Mesendoderm (in vitro differentiated cells): Measurements from ENCODE around the gene C3orf18.
A peak's percentile ranks its signal among the peaks of the same experiment; 100 is the strongest.

ENCODE experiments used
- DNase-seq: peaks from one replicate; pipeline ENCODE4 v3.0.0; 2013
- H2AK5ac ChIP-seq: 2 replicates; pipeline ENCODE4 v1.6.1; 2013; ENCODE audit warnings: low read length, inconsistent platforms
- H2BK120ac ChIP-seq: 2 replicates; pipeline ENCODE4 v1.6.1; 2013; ENCODE audit warnings: low read depth, mild to moderate bottlenecking, low read length, moderate library complexity, mixed read lengths
- H2BK15ac ChIP-seq: replicated peaks from 2 replicates; pipeline ENCODE4 v1.6.1; 2013; ENCODE audit warnings: low read depth, mild to moderate bottlenecking, moderate library complexity
- H2BK5ac ChIP-seq: 2 replicates; pipeline ENCODE4 v1.6.1; 2013; ENCODE audit warnings: low read length, inconsistent platforms
- H3K18ac ChIP-seq: 2 replicates; pipeline ENCODE4 v1.6.1; 2013; ENCODE audit warnings: mild to moderate bottlenecking, low read length, mixed read lengths
- H3K23ac ChIP-seq: one replicate; pipeline ENCODE4 v1.6.1; 2013; ENCODE audit warnings: low read length
- H3K27ac ChIP-seq: 2 replicates; pipeline ENCODE4 v1.5.1; 2013; ENCODE audit warnings: low read depth, mild to moderate bottlenecking, inconsistent platforms, low read length, moderate library complexity
- H3K27me3 ChIP-seq: 2 replicates; pipeline ENCODE4 v1.6.1; 2013; ENCODE audit warnings: low read length, control low read depth, mild to moderate bottlenecking, inconsistent platforms; ENCODE audit not compliant: insufficient read depth, poor library complexity
- H3K36me3 ChIP-seq: 2 replicates; pipeline ENCODE4 v1.6.1; 2013; ENCODE audit warnings: low read length, inconsistent platforms; ENCODE audit not compliant: control insufficient read depth, insufficient read depth
- H3K4ac ChIP-seq: one replicate; pipeline ENCODE4 v1.6.1; 2013; ENCODE audit warnings: low read depth, mild to moderate bottlenecking, low read length, moderate library complexity
- H3K4me1 ChIP-seq: 2 replicates; pipeline ENCODE4 v1.6.1; 2013; ENCODE audit warnings: low read depth, low read length, inconsistent platforms; ENCODE audit not compliant: control insufficient read depth
- H3K4me2 ChIP-seq: 2 replicates; pipeline ENCODE4 v1.6.1; 2013; ENCODE audit warnings: low read length
- H3K4me3 ChIP-seq: 2 replicates; pipeline ENCODE4 v1.5.1; 2013; ENCODE audit warnings: mild to moderate bottlenecking, low read length
- H3K56ac ChIP-seq: one replicate; pipeline ENCODE4 v1.6.1; 2013; ENCODE audit warnings: low read length
- H3K79me1 ChIP-seq: 2 replicates; pipeline ENCODE4 v1.6.1; 2013; ENCODE audit warnings: low read length, inconsistent platforms
- H3K79me2 ChIP-seq: 2 replicates; pipeline ENCODE4 v1.6.1; 2013; ENCODE audit warnings: mild to moderate bottlenecking, low read length; ENCODE audit not compliant: control insufficient read depth, insufficient read depth
- H3K9ac ChIP-seq: 2 replicates; pipeline ENCODE4 v1.6.1; 2013; ENCODE audit warnings: low read length, inconsistent platforms
- H4K5ac ChIP-seq: one replicate; pipeline ENCODE4 v1.6.1; 2013; ENCODE audit warnings: low read length
- H4K8ac ChIP-seq: one replicate; pipeline ENCODE4 v1.6.1; 2013; ENCODE audit warnings: low read depth, mild to moderate bottlenecking, control low read depth, low read length, moderate library complexity
- WGBS: extraction: QIAGEN DNeasy Blood & Tissue Kit; methylation state at CpG from one replicate; pipeline ENCODE4 v1.1.7; 2013; ENCODE audit warnings: low lambda C conversion rate, missing lambda C conversion rate; ENCODE audit not compliant: insufficient coverage; ENCODE audit errors: extremely low coverage; 5-methylcytosine and 5-hydroxymethylcytosine counted together

C3orf18 gene

DNA sequence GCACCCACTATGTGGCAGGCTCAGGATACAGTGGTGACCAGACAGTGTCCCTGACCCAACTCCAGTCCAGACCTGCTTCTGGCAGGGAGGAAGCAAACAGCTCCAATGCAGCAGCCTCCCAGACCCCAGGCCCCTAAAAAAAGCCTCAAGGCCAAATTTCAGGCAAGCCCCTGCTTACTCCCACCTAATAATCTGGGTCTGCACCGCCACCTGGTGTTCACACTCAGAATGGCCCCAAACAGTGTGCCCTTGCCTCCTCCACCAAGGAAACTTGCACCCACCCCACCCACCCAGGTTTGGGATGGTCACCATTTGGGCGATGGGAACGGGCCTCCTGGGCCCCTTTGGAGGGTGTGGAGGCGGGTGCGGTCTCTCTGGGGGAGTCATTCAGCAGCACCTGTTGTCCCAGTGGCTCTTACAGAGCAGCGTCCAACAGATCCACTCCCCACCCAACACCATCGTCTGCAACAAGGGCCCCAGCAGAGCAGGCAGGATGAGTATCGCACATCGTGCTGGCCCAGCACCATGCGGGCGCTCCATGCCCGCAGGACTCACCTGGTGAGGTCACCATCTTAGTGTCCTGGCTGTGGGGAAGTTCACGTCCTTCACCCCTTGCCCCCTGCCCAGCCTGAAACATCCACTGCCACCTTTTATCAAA is 17.3 kb downstream of the C3orf18 start:
- H3K56ac ChIP-seq: peak overlapping the region; percentile 34
- no peak overlapping the region for H3K27ac ChIP-seq
- no peak overlapping the region for H3K18ac ChIP-seq
- H3K36me3 ChIP-seq: no peaks in the 10 kb centered on the region
- no CpG with 5 or more reads among the region's 13 CpGs for WGBS
- H3K9ac ChIP-seq: no peak overlapping the region
- no peak overlapping the region for H2BK15ac ChIP-seq
- no peak overlapping the region for H3K23ac ChIP-seq
- no peaks in the 10 kb centered on the region for H3K79me2 ChIP-seq
- H3K4ac ChIP-seq: no peak overlapping the region
- no peak overlapping the region for H2AK5ac ChIP-seq
- peaks cover 3% of the 10 kb centered on the region for H3K4me1 ChIP-seq
- H3K27me3 ChIP-seq: no peaks in the 10 kb centered on the region
- H2BK5ac ChIP-seq: no peak overlapping the region
- H4K8ac ChIP-seq: no peak overlapping the region
- H3K4me3 ChIP-seq: no peak overlapping the region
- H3K4me2 ChIP-seq: no peak overlapping the region
- no peak overlapping the region for H4K5ac ChIP-seq
- no peaks in the 10 kb centered on the region for H3K79me1 ChIP-seq
- H2BK120ac ChIP-seq: no peak overlapping the region
- DNase-seq: peak; percentile 77

DNA sequence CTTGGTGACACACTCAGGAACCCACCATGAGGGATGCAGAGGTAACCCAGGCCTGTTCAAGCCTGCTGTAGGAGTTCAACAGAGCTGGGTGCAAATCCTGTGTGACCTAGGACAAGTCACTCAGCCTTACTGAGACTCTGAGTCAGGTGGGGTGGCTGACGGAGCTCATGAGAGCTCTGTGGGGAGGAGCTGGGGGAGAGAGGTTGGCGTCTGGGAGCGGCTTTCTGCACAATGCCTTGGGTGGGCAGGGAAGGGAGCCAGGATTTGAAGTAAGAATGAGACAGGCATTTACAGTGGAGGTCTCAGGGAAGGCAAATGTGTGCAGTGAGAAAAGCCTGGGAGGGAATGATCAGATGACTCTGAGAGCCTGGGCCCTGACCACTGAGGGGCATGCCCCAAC is 18.3 kb downstream of the C3orf18 start:
- H3K79me1 ChIP-seq: no peaks in the 10 kb centered on the region
- H2AK5ac ChIP-seq: no peak overlapping the region
- no peak overlapping the region for H2BK5ac ChIP-seq
- no peak overlapping the region for H3K23ac ChIP-seq
- peak overlapping the region; percentile 3 for H3K56ac ChIP-seq
- WGBS: no CpG with 5 or more reads among the region's 3 CpGs
- peaks cover 3% of the 10 kb centered on the region for H3K4me1 ChIP-seq
- no peak for DNase-seq
- H3K18ac ChIP-seq: no peak overlapping the region
- H3K36me3 ChIP-seq: no peaks in the 10 kb centered on the region
- no peaks in the 10 kb centered on the region for H3K27me3 ChIP-seq
- no peak overlapping the region for H4K8ac ChIP-seq
- no peaks in the 10 kb centered on the region for H3K79me2 ChIP-seq
- no peak overlapping the region for H3K9ac ChIP-seq
- no peak overlapping the region for H3K4ac ChIP-seq
- no peak overlapping the region for H4K5ac ChIP-seq
- H2BK120ac ChIP-seq: no peak overlapping the region
- no peak overlapping the region for H2BK15ac ChIP-seq
- no peak overlapping the region for H3K4me3 ChIP-seq
- no peak overlapping the region for H3K27ac ChIP-seq
- no peak overlapping the region for H3K4me2 ChIP-seq

- peak overlapping the region; percentile 65 for H3K56ac ChIP-seq
- no peak overlapping the region for H4K5ac ChIP-seq
- no peaks in the 10 kb centered on the region for H3K79me1 ChIP-seq
- DNase-seq: no peak
- no peaks in the 10 kb centered on the region for H3K36me3 ChIP-seq
- no peak overlapping the region for H3K4ac ChIP-seq
- no peak overlapping the region for H3K23ac ChIP-seq
- H3K4me1 ChIP-seq: peaks cover 3% of the 10 kb centered on the region
- H2AK5ac ChIP-seq: no peak overlapping the region
- no CpG with 5 or more reads among the region's 1 CpG for WGBS
- H3K4me3 ChIP-seq: no peak overlapping the region
- H4K8ac ChIP-seq: no peak overlapping the region
- H3K27me3 ChIP-seq: no peaks in the 10 kb centered on the region
- H3K79me2 ChIP-seq: no peaks in the 10 kb centered on the region
- H3K9ac ChIP-seq: no peak overlapping the region
- H2BK15ac ChIP-seq: no peak overlapping the region
- no peak overlapping the region for H3K4me2 ChIP-seq
- no peak overlapping the region for H3K18ac ChIP-seq
- H2BK120ac ChIP-seq: no peak overlapping the region
- H3K27ac ChIP-seq: no peak overlapping the region
- no peak overlapping the region for H2BK5ac ChIP-seq
Measured at GRCh38 chr3:50545781-50546180, 21.8 kb downstream of the C3orf18 start.

GRCh38 chr3:50542177-50543034 is 25.1 kb downstream of the C3orf18 start:
- DNase-seq: peak; percentile 80
- Histone ChIP-seq H3K23ac (no peak overlapping the region), H3K27me3 (no peaks in the 10 kb centered on the region), H3K79me2 (no peaks in the 10 kb centered on the region), H3K18ac (no peak overlapping the region), H3K27ac (no peak overlapping the region), H4K8ac (no peak overlapping the region), H3K56ac (no peak overlapping the region), H2BK15ac (no peak overlapping the region), H3K4me3 (no peak overlapping the region), H3K4me2 (no peak overlapping the region), H3K4me1 (peaks cover 14% of the 10 kb centered on the region), H3K79me1 (no peaks in the 10 kb centered on the region), H2AK5ac (no peak overlapping the region), H3K9ac (no peak overlapping the region), H2BK120ac (no peak overlapping the region), H3K4ac (no peak overlapping the region), H2BK5ac (no peak overlapping the region), H3K36me3 (no peaks in the 10 kb centered on the region), H4K5ac (no peak overlapping the region)
- WGBS: no CpG with 5 or more reads among the region's 2 CpGs

- no peak overlapping the region for H4K8ac ChIP-seq
- H3K4me1 ChIP-seq: peaks cover 11% of the 10 kb centered on the region
- peak overlapping the region; percentile 11 for H3K18ac ChIP-seq
- no CpG with 5 or more reads among the region's 18 CpGs for WGBS
- peak overlapping the region; percentile 90 for H3K56ac ChIP-seq
- H4K5ac ChIP-seq: no peak overlapping the region
- no peaks in the 10 kb centered on the region for H3K36me3 ChIP-seq
- H2AK5ac ChIP-seq: peak overlapping the region; percentile 54
- no peak overlapping the region for H2BK15ac ChIP-seq
- peak overlapping the region; percentile 0 for H3K4ac ChIP-seq
- H3K27me3 ChIP-seq: no peaks in the 10 kb centered on the region
- no peak overlapping the region for H3K4me3 ChIP-seq
- H2BK120ac ChIP-seq: no peak overlapping the region
- peak overlapping the region; percentile 15 for H3K23ac ChIP-seq
- peak overlapping the region; percentile 22 for H3K27ac ChIP-seq
- DNase-seq: no peak
- H3K79me2 ChIP-seq: no peaks in the 10 kb centered on the region
- no peaks in the 10 kb centered on the region for H3K79me1 ChIP-seq
- no peak overlapping the region for H3K4me2 ChIP-seq
- peak overlapping the region; percentile 53 for H3K9ac ChIP-seq
- H2BK5ac ChIP-seq: peak overlapping the region; percentile 84
Measured at GRCh38 chr3:50539356-50540286, 27.9 kb downstream of the C3orf18 start.
